ENCODE data around the gene PPP6R2. TPM values are rescaled to one million over a fixed set of nuclear protein-coding genes. Genes with fewer than 3 reads are reported as not detected.
A peak's percentile ranks its signal among the peaks of the same experiment; 100 is the strongest.

Gene PPP6R2
- polyA plus RNA-seq, 1 experiment, result 26.6 TPM

- no peak for DNase-seq (ENCODE audit: low read depth, low spot score)
- Histone ChIP-seq H3K27ac (ENCODE audit: low read depth, low read length) (no peak overlapping the region), H3K4me3 (ENCODE audit: low read depth, low read length) (no peak overlapping the region), H3K9me3 (ENCODE audit: control insufficient read depth, insufficient read depth, low read length) (no peaks in the 10 kb centered on the region; the same call in 1 of the 2 replicates), H3K27me3 (ENCODE audit: control insufficient read depth, insufficient read depth, low read length) (peaks cover 18% of the 10 kb centered on the region)
- CTCF ChIA-PET, result no interaction called here
- no peak for TF ChIP-seq CTCF (IDR thresholded peaks at IDR 0.05; ENCODE audit: low read depth, low read length)
- POLR2A ChIA-PET, result no interaction called here
These were observed 133.7 kb downstream of the PPP6R2 start for GRCh38 chr22:50476868-50477267.

- TF ChIP-seq CTCF (IDR thresholded peaks at IDR 0.05; ENCODE audit: low read depth, low read length), result no peak
- Histone ChIP-seq H3K4me3 (ENCODE audit: low read depth, low read length) (no peak overlapping the region), H3K27ac (ENCODE audit: low read depth, low read length) (no peak overlapping the region), H3K27me3 (ENCODE audit: control insufficient read depth, insufficient read depth, low read length) (peaks cover 23% of the 10 kb centered on the region), H3K9me3 (ENCODE audit: control insufficient read depth, insufficient read depth, low read length) (peaks cover 4% of the 10 kb centered on the region; the same call in 1 of the 2 replicates)
- DNase-seq (ENCODE audit: low read depth, low spot score), result no peak
- POLR2A ChIA-PET, result interaction anchor here (0.6 kb wide), 1 partner anchor 87 kb away, joined by 6 read pairs; no protein-coding TSS in a partner anchor
- CTCF ChIA-PET, result no interaction called here
These were observed 134.8 kb downstream of the PPP6R2 start for GRCh38 chr22:50477923-50478322.

- Histone ChIP-seq H3K9me3 (ENCODE audit: control insufficient read depth, insufficient read depth, low read length) (peaks cover 4% of the 10 kb centered on the region; the same call in 1 of the 2 replicates), H3K27ac (ENCODE audit: low read depth, low read length) (no peak overlapping the region), H3K4me3 (ENCODE audit: low read depth, low read length) (no peak overlapping the region), H3K27me3 (ENCODE audit: control insufficient read depth, insufficient read depth, low read length) (peaks cover 23% of the 10 kb centered on the region)
- ChIA-PET CTCF (no interaction called here), POLR2A (no interaction called here)
- DNase-seq (ENCODE audit: low read depth, low spot score), result no peak
- no peak for TF ChIP-seq CTCF (IDR thresholded peaks at IDR 0.05; ENCODE audit: low read depth, low read length)
These were observed 136.6 kb downstream of the PPP6R2 start for GRCh38 chr22:50479721-50480120.

GRCh38 chr22:50481045-50481439 is 137.9 kb downstream of the PPP6R2 start:
- H3K27me3 ChIP-seq (ENCODE audit: control insufficient read depth, insufficient read depth, low read length), result peaks cover 24% of the 10 kb centered on the region
- CTCF ChIA-PET, result no interaction called here
- no peak for DNase-seq (ENCODE audit: low read depth, low spot score)
- TF ChIP-seq CTCF (IDR thresholded peaks at IDR 0.05; ENCODE audit: low read depth, low read length), result no peak
- H3K4me3 ChIP-seq (ENCODE audit: low read depth, low read length), result peak overlapping the region; percentile 69
- no peak overlapping the region for H3K27ac ChIP-seq (ENCODE audit: low read depth, low read length)
- H3K9me3 ChIP-seq (ENCODE audit: control insufficient read depth, insufficient read depth, low read length), result peaks cover 4% of the 10 kb centered on the region; the same call in 1 of the 2 replicates
- POLR2A ChIA-PET, result no interaction called here

GRCh38 chr22:50481440-50482106 is 138.4 kb downstream of the PPP6R2 start, which contains the start of gene ADM2:
Gene ADM2, plus strand, starts transcription at chr22:50481543. Its CDS starts 305 bp downstream, at chr22:50481848.
- TF ChIP-seq CTCF (IDR thresholded peaks at IDR 0.05; ENCODE audit: low read depth, low read length), result no peak
- H3K4me3 ChIP-seq (ENCODE audit: low read depth, low read length), result peak within 1 kb of the TSS; percentile 69
- H3K27me3 ChIP-seq (ENCODE audit: control insufficient read depth, insufficient read depth, low read length), result peaks cover 24% of the 10 kb centered on the region
- peaks cover 4% of the 10 kb centered on the region; the same call in 1 of the 2 replicates for H3K9me3 ChIP-seq (ENCODE audit: control insufficient read depth, insufficient read depth, low read length)
- no peak for DNase-seq (ENCODE audit: low read depth, low spot score)
- ChIA-PET CTCF (no interaction called here), POLR2A (no interaction called here)
- no peak within 1 kb of the TSS for H3K27ac ChIP-seq (ENCODE audit: low read depth, low read length)

Data from AG04450 (cell line).